NAMALWA (cell line): ENCODE results near the gene IRF3.

Source experiments
- DNase-seq: peaks from one replicate; pipeline ENCODE4 v3.0.0-alpha.2; 2015; ENCODE audit warnings: low spot score

Gene IRF3, protein sequence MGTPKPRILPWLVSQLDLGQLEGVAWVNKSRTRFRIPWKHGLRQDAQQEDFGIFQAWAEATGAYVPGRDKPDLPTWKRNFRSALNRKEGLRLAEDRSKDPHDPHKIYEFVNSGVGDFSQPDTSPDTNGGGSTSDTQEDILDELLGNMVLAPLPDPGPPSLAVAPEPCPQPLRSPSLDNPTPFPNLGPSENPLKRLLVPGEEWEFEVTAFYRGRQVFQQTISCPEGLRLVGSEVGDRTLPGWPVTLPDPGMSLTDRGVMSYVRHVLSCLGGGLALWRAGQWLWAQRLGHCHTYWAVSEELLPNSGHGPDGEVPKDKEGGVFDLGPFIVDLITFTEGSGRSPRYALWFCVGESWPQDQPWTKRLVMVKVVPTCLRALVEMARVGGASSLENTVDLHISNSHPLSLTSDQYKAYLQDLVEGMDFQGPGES

DNA sequence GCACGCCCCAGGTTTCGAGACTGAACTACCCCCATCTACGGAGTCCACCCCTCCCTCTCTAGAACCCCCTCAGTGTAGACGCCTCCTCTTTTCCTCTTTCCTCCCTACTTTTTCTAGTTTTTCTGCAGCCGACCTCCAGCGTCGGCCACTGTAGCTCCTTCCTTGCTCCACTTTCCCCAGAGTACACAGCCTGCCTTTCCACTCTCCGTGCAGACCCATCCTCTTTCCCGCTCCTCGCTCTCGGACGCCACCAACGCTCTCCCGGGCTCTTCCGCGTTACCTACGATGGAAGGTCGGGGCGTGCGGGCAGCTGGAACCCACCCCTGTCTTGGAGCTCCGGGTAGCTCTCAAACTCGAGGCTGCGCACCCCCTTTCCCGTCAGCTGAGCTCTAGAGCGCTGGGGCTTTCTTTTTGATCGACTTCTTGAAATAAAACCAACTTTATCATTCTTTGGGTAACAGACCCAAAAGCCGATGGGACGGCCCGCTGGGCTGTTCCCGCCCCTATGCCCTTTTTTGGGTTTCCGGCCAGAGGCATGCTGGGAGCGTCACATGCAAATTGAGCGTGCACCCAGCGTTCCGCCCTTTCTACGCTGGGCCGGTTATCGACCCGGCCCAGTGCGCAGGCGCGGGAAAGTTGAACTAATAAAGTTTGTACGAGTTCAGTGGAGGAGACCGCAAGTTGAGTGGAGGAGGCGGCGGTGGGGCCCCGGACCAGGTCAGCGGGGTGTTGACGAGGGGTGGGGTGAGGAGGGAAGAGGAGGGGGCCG is at the start of gene IRF3, which contains the start of gene BCL2L12:
Gene IRF3 (minus strand): TSS at position 507 of the 769 bp plus-strand sequence. CDS start 1,019 bp downstream, outside the sequence.
Gene BCL2L12 (plus strand): TSS at position 583 of the 769 bp plus-strand sequence. CDS start 760 bp downstream, outside the sequence.
- peak; percentile 99 for DNase-seq

- no peak for DNase-seq
These were observed 47.7 kb upstream of the IRF3 start for GRCh38 chr19:49713236-49713845.

DNA sequence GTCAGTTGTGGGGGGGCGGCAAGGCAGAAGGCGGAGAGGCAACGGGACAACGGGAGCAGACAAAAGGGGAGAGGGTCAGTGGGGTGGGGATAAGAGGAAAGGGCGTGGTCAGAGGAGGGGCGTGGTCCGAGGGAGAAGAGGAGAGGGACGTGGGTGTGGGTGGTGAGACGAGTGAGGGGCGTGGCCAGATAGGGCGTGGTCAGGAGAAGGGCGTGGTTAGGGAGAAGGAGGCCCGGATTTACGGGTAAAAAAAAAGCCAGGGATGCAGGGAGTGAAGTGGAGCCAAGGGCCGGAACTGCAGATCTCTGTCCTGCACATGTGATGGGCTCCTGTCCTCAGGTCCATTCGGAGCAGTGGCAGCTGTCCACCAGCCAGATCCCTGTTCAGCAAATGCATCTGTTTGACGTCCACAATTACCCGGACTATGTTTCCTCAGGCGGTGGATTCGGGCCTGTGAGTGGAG is 46.8 kb upstream of the IRF3 start:
- peak; percentile 79 for DNase-seq

GRCh38 chr19:49710372-49710951 is 44.8 kb upstream of the IRF3 start:
- DNase-seq: no peak

- DNase-seq: no peak
These were observed 40.3 kb upstream of the IRF3 start for GRCh38 chr19:49705919-49706318.

GRCh38 chr19:49704888-49705642 is 39.4 kb upstream of the IRF3 start:
- no peak for DNase-seq

DNA sequence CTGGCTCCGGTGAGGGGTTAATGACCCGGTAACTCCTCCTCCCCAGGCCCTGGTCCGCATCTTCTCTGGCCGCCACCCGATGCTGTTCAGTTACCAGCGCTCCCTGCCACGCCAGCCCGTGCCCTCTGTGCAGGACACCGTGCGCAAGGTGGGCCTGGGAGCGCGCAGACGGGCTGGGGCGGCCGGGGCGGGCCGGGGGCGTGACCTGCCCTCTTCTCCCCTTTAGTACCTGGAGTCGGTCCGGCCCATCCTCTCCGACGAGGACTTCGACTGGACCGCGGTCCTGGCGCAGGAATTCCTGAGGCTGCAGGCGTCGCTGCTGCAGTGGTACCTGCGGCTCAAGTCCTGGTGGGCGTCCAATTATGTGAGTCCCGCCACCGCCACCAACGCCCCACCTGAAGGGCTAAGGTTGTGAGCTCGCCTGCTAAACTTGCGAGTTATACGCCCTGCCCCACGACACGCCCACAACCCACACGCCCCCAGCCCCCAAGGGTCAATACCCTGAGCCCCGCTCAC is 35.7 kb upstream of the IRF3 start:
- DNase-seq: no peak

DNA sequence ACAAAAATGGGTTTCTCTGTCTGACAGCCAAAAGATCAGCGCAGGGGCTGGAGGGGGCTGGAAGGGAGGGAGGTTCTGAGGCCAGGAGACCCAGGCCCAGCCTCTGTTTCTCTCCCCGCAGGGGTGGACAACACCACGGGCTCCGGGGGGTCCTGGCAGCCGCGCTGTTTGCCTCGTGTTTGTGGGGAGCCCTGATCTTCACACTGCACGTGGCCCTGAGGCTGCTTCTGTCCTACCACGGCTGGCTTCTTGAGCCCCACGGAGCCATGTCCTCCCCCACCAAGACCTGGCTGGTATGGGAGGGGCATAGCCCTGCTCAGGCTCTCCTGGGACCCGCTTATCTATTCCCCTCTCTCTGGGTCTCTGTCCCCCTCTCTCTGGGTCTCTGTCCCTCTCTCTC is 34.9 kb upstream of the IRF3 start:
- DNase-seq: no peak

DNA sequence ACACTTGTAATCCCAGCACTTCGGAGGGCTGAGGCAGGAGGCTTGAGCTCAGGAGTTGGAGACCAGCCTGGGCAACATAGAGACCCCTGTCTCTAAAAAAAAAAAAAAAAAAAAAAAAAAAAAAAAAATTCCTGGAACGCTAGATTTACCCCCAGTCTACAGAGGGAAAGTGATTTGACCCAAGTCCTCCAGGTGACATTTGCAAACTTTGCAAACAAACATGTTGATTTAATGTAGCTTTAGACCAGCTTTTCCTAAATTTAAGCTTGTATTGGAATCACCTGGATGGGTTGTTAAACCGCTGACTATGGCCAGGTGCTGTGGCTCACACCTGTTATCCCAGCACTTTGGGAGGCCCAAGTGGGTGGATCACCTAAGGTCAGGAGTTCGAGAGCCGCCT is 33.7 kb upstream of the IRF3 start:
- no peak for DNase-seq

- DNase-seq: no peak
These were observed 31.2 kb upstream of the IRF3 start for GRCh38 chr19:49696865-49697264.

DNA sequence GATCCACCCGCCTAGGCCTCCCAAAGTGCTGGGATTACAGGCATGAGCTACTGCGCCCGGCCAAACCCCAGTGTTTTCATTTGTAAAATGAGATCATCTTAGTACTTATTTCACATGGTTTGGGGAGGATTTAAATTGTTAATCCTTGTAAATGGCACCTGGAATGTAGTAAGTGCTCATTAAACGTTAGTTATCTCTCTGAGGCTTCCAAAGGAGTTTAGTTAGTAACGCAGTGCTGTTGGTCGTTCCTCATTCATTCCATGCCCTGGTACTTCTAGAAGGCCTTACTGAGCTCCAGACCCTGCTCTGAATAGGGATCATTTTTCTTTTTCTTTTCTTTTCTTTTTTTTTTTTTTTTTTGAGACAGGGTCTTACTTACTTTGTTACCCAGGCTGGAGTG is 30.5 kb upstream of the IRF3 start:
- no peak for DNase-seq

- no peak for DNase-seq
These were observed 26.5 kb upstream of the IRF3 start for GRCh38 chr19:49692147-49692506.

DNA sequence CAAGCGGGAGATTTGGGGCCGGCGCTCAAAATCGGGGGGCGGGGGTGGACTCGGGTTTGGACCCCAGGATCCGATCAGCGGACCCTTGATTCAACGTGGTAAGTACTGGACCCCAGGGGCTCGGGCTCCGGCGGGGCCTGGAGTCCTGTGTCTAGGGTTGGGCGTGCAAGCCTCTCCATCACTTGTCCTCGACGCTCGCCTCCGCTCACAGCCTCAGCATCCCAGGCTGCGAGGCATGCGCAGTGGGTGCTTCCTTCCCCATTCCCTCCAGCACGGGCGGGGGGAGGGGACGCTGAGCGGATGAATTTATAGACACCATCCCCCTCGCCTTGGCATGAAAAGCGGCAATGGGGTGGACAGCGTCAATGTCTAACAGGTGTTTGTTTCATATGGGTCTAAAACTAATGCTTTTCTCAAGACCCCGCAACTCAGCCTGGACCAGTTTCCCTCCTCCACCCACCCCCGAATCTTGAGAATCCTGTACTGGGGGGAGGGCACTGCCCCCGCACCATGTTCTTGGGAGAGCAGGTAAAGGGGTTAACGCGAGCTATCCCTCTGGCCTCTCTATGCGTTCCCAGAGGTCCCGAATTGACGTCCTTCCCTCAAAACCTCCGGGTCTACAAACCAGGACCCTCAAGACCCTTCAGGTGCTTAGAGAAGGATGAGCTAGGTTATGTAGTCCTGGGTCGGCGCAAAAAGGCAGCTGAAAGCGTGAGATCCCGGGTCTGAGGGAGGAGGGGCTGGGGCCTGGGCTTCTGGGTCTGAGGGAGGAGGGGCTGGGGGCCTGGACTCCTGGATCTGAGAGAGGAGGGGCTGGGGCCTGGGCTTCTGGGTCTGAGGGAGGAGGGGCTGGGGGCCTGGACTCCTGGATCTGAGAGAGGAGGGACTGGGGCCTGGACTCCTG is 25.8 kb upstream of the IRF3 start:
- DNase-seq: no peak

GRCh38 chr19:49690656-49691242 is 25.1 kb upstream of the IRF3 start, which contains the start of gene CPT1C:
Gene CPT1C, plus strand, starts transcription at chr19:49691116. Its CDS starts 1,137 bp downstream, at chr19:49692253.
- no peak for DNase-seq

GRCh38 chr19:49690079-49690655 is 24.5 kb upstream of the IRF3 start:
- DNase-seq: no peak

DNA sequence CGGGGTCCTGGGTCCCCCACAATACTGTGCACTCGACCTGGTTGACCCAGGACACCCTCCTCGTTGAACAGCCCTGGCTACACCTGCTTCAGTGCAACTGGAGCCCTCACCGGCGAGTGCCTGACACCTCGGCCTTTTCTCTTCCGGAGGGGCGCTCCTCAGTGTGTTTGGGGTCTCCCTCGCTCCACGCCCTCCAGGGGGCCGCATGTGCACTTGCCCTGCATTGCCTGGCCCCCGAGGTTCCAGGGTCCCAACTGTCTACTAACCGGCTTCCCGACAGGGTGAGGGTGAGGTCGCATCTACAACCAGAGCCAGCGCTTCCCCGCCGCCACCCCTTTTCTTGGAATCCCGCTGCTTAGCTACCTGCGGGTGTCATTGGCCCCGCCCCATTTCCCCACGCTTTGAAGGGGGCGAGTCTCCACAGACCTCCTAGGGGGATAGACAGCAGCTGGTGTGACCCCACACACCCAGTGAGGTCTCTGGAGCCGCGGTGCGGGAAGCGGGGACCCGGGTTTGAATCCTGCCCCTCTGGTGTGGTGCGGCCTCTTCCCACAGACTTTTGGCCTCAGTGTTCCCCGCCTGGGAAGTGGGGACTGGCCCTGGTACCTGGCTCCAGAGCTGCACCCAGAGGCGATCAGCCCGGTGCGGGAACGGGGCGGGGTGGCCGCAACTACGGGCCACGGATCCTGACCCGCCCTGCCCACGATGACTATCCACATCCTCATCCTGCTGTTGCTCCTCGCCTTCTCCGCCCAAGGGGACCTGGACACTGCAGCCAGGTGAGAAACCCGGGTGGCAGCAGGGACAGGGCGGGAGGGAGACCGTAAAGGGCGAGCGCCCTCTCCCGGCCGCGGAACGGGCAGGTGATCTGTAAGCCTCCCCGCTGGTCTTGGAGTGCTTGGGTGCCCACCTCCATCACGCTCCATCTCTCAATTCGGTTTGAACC is 23.7 kb upstream of the IRF3 start, which contains the start of gene ADM5:
Gene ADM5 (plus strand): TSS at position 462 of the 946 bp plus-strand sequence. CDS start 244 bp downstream, at position 706.
- no peak for DNase-seq

DNA sequence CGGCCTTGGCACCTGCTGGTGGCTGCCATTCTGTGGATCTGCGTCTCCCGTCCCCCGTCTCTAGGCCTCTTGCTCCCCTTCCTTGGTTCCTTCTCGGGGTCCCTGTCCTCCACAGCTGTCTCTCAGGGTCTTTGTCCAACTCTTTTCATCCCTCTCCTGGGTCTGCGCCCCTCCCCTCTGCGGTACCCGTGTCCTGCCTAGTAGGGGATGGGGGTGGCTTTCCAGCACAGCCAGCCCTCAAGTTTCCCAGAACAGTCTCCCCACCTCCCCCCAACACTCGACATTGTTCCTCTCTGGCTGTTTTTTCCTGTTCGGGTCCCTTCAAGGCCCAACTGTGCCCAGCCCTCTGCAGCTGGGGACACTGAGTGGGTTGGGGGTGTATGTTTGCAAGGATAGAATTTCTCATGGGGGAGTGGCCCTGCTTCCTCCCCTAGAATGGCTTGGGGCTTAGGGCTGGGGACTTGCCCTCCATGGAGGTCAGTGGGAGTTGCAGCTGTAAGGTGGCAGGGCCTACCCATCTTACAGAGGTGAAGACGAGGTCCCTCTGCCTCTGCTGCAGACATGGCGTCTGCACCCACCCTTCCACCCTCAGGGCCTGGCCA is 23.0 kb upstream of the IRF3 start:
- no peak for DNase-seq
